A673 (cell line): ENCODE measurements around the gene H2AZ2.

Source experiments
- CTCF ChIP-seq: fragments of 300-800, 200-600 bp; sonication (generic); conservative IDR thresholded peaks from 2 replicates; pipeline ENCODE4 v1.5.1; 2017; ENCODE audit warnings: low read depth, mild to moderate bottlenecking, antibody characterized with exemption, low read length, moderate library complexity, mixed read lengths
- EZH2 ChIP-seq: fragments of 200-600 bp; sonication (generic); IDR thresholded peaks from 2 replicates; pipeline ENCODE4 v1.6.1; 2017; ENCODE audit warnings: borderline replicate concordance, low read depth, mild to moderate bottlenecking, mixed read lengths, antibody characterized with exemption, low read length; ENCODE audit not compliant: poor library complexity, severe bottlenecking

GRCh38 chr7:44787762-44788161 lies 60.1 kb downstream of the H2AZ2 start:
- TF ChIP-seq CTCF (no peak), EZH2 (no peak)
